Testis (tissue), 3 donors: ENCODE data around the gene LGALS4. TPM values are rescaled to one million over a fixed set of nuclear protein-coding genes. Genes with fewer than 3 reads are reported as not detected.
A peak's percentile ranks its signal among the peaks of the same experiment; 100 is the strongest.

Experiments
- DNase-seq: peaks from one replicate; pipeline ENCODE4 v3.0.0-alpha.2; 2019
- H3K27ac ChIP-seq, 2 donors: fragments of 200-600 bp; sonication (generic); one replicate each; pipeline ENCODE4 v1.5.1; 2019
- H3K27me3 ChIP-seq: fragments of 200-600 bp; sonication (generic); one replicate; pipeline ENCODE4 v1.5.1; 2019
- H3K36me3 ChIP-seq: fragments of 200-600 bp; sonication (generic); one replicate; pipeline ENCODE4 v1.5.1; 2017; ENCODE audit warnings: low read depth; ENCODE audit errors: missing control alignments
- H3K4me1 ChIP-seq: fragments of 200-600 bp; sonication (generic); one replicate; pipeline ENCODE4 v1.5.1; 2019
- H3K4me3 ChIP-seq, 2 donors: fragments of 200-600 bp; sonication (generic); one replicate each; pipeline ENCODE4 v1.5.1; 2017 to 2019
- H3K9me3 ChIP-seq: fragments of 200-600 bp; sonication (generic); one replicate; pipeline ENCODE4 v1.5.1; 2017
- CTCF ChIP-seq, 3 experiments: fragments of 450-650 bp in 2 of 3; fragments of 200-600 bp in 1 of 3; sonication (generic) in 1 of 3; IDR thresholded peaks; one replicate each; pipeline ENCODE4 v1.5.1; 2016 to 2019; ENCODE audit warnings: antibody characterized with exemption in 3 of 3, mild to moderate bottlenecking in 2 of 3, moderate library complexity in 1 of 3
- POLR2A ChIP-seq: fragments of 450-650 bp; IDR thresholded peaks from one replicate; pipeline ENCODE4 v1.6.1; 2017; ENCODE audit warnings: antibody characterized with exemption, mild to moderate bottlenecking, moderate library complexity
- WGBS, 2 donors: methylation state at CpG; one replicate each; pipeline ENCODE4 v1.1.5; 2018; 5-methylcytosine and 5-hydroxymethylcytosine counted together
- intact Hi-C: fragments of 100-400 bp; cut with DNase I; formaldehyde crosslinking; loops from one replicate; pipeline ENCODE4 v1.15.1; 2023; ENCODE audit warnings: low total_unique reads
- polyA plus RNA-seq: library from polyadenylated mRNA; stranded (reverse); fragments of 350-450 nt; fragmentation: Illumina TruSeq; extraction: RNeasy Lipid Tissue Mini Kit (QIAGEN cat#74804); gene quantifications from one replicate; pipeline ENCODE4 v1.2.3, GENCODE V29; 2014; ENCODE audit warnings: low read depth, low replicate concordance; ENCODE audit not compliant: insufficient read depth
- total RNA-seq, 2 donors: library from RNA; depleted of rRNA; stranded (reverse); fragments of >200 nt; gene quantifications; one replicate each; pipeline ENCODE4 v1.2.3, GENCODE V29; 2016

The LGALS4 gene
- total and polyA plus RNA-seq, 3 donors from 2014 or later: 1.6 to 1.9 (median 1.6) TPM

- Histone ChIP-seq H3K27me3 (no peaks in the 10 kb centered on the region), H3K9me3 (no peaks in the 10 kb centered on the region), H3K27ac (peak overlapping the region; percentile 33 to 63), H3K4me1 (peaks cover 6% of the 10 kb centered on the region), H3K4me3 (no peak overlapping the region), H3K36me3 (no peaks in the 10 kb centered on the region)
- intact Hi-C loops: no loop called here
- DNase-seq: peak; percentile 90
- TF ChIP-seq POLR2A: no peak
- no peak for TF ChIP-seq CTCF (IDR thresholded peaks at IDR 0.05)
- 43 to 55% methylated on average over 7 of the region's 7 CpGs for WGBS, 2 donors
These were observed 31.7 kb downstream of the LGALS4 start for GRCh38 chr19:38781058-38781457.

GRCh38 chr19:38780443-38780842, 32.3 kb downstream of the LGALS4 start:
- no peak overlapping the region for H3K4me3 ChIP-seq
- 69 to 77% methylated on average over 7 of the region's 7 CpGs for WGBS, 2 donors
- no peak for TF ChIP-seq CTCF (IDR thresholded peaks at IDR 0.05)
- TF ChIP-seq POLR2A: no peak
- H3K36me3 ChIP-seq: no peaks in the 10 kb centered on the region
- H3K27ac ChIP-seq: peak overlapping the region; percentile 10 to 61
- H3K27me3 ChIP-seq: no peaks in the 10 kb centered on the region
- H3K9me3 ChIP-seq: no peaks in the 10 kb centered on the region
- intact Hi-C loops: no loop called here
- H3K4me1 ChIP-seq: peaks cover 6% of the 10 kb centered on the region
- no peak for DNase-seq

GRCh38 chr19:38778733-38779132, 34.0 kb downstream of the LGALS4 start:
- peak; percentile 57 for DNase-seq
- H3K9me3 ChIP-seq: no peaks in the 10 kb centered on the region
- H3K4me3 ChIP-seq: no peak overlapping the region
- no peaks in the 10 kb centered on the region for H3K27me3 ChIP-seq
- H3K27ac ChIP-seq: no peak overlapping the region
- no peaks in the 10 kb centered on the region for H3K36me3 ChIP-seq
- 24 to 42% methylated on average over 7 of the region's 7 CpGs for WGBS, 2 donors
- TF ChIP-seq CTCF (IDR thresholded peaks at IDR 0.05): no peak
- TF ChIP-seq POLR2A: no peak
- H3K4me1 ChIP-seq: peaks cover 6% of the 10 kb centered on the region
- intact Hi-C loops: no loop called here

- no peaks in the 10 kb centered on the region for H3K36me3 ChIP-seq
- no peak overlapping the region for H3K27ac ChIP-seq
- no peaks in the 10 kb centered on the region for H3K9me3 ChIP-seq
- no peak overlapping the region for H3K4me3 ChIP-seq
- TF ChIP-seq POLR2A: no peak
- TF ChIP-seq CTCF (IDR thresholded peaks at IDR 0.05): no peak
- DNase-seq: no peak
- intact Hi-C loops: no loop called here
- peaks cover 12% of the 10 kb centered on the region for H3K4me1 ChIP-seq
- 84 to 85% methylated on average over 11 to 13 of the region's 13 CpGs for WGBS, 2 donors
- H3K27me3 ChIP-seq: no peaks in the 10 kb centered on the region
These were observed 38.4 kb downstream of the LGALS4 start for GRCh38 chr19:38774181-38774950.
